Lower lobe of right lung (tissue), 2 donors: ENCODE measurements around the gene LBP. TPM values are rescaled to one million over a fixed set of nuclear protein-coding genes. Genes with fewer than 3 reads are reported as not detected.

Experiments
- ATAC-seq, 2 donors: fragments of 200-7000 bp; cut with Tn5 transposase; one replicate each; pipeline ENCODE4 v1.9.1; 2020 to 2022; ENCODE audit warnings: mild to moderate bottlenecking in 2 of 2, moderate library complexity in 2 of 2
- DNase-seq: peaks from one replicate; pipeline ENCODE4 v3.0.0-alpha.2; 2020
- H3K27ac ChIP-seq: fragments of 200-600 bp; one replicate; pipeline ENCODE4 v1.8.0; 2022
- H3K27me3 ChIP-seq: fragments of 200-600 bp; one replicate; pipeline ENCODE4 v1.8.0; 2022; ENCODE audit warnings: low read depth
- H3K36me3 ChIP-seq: fragments of 200-600 bp; one replicate; pipeline ENCODE4 v1.8.0; 2022; ENCODE audit warnings: mild to moderate bottlenecking
- H3K4me1 ChIP-seq: fragments of 200-600 bp; one replicate; pipeline ENCODE4 v1.8.0; 2022
- H3K4me3 ChIP-seq: fragments of 200-600 bp; one replicate; pipeline ENCODE4 v1.8.0; 2022; ENCODE audit warnings: mild to moderate bottlenecking
- H3K9me3 ChIP-seq: fragments of 200-600 bp; one replicate; pipeline ENCODE4 v1.8.0; 2022
- intact Hi-C: fragments of 100-400 bp; cut with DNase I; formaldehyde crosslinking; loops from one replicate; pipeline ENCODE4 v1.11.0; 2022
- total RNA-seq: library from RNA; stranded (reverse); fragmentation: NEBNext Ultra II Directional; extraction: Animal tissue kit (Norgen Biotek cat#: 25700); gene quantifications from one replicate; pipeline ENCODE4 v1.2.1, GENCODE V29; 2021
- TF ChIP-seq, protein P1 (sequence below): fragments of 200-600 bp; IDR thresholded peaks from one replicate; pipeline ENCODE4 v1.8.0; 2022; ENCODE audit warnings: antibody characterized with exemption, mild to moderate bottlenecking
- donor health status: DM: no; HTN: yes; CAD: no; lungs with severe emphysema.

LBP gene
- total RNA-seq, 1 donor from 2014 or later, result not detected

DNA sequence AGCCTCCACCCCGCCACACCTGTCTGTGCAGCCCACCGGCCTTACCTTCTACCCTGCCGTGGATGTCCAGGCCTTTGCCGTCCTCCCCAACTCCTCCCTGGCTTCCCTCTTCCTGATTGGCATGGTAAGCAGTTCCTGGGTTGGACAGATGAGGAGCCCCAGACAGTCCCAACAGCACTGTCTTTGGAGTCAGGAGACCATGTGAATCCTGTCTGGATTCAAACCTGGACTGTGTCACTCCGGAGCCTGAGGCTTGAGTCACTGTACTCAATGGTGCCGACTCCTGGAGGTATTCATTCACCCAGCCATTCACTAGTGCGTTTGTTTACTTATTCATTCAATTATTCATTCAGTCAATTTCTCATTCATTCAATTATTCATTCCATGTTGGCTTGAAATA is 20.0 kb upstream of the LBP start:
- intact Hi-C loops, result no loop called here
- TF ChIP-seq, protein P1, sequence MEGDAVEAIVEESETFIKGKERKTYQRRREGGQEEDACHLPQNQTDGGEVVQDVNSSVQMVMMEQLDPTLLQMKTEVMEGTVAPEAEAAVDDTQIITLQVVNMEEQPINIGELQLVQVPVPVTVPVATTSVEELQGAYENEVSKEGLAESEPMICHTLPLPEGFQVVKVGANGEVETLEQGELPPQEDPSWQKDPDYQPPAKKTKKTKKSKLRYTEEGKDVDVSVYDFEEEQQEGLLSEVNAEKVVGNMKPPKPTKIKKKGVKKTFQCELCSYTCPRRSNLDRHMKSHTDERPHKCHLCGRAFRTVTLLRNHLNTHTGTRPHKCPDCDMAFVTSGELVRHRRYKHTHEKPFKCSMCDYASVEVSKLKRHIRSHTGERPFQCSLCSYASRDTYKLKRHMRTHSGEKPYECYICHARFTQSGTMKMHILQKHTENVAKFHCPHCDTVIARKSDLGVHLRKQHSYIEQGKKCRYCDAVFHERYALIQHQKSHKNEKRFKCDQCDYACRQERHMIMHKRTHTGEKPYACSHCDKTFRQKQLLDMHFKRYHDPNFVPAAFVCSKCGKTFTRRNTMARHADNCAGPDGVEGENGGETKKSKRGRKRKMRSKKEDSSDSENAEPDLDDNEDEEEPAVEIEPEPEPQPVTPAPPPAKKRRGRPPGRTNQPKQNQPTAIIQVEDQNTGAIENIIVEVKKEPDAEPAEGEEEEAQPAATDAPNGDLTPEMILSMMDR, result no peak
- ATAC-seq, result no peak

DNA sequence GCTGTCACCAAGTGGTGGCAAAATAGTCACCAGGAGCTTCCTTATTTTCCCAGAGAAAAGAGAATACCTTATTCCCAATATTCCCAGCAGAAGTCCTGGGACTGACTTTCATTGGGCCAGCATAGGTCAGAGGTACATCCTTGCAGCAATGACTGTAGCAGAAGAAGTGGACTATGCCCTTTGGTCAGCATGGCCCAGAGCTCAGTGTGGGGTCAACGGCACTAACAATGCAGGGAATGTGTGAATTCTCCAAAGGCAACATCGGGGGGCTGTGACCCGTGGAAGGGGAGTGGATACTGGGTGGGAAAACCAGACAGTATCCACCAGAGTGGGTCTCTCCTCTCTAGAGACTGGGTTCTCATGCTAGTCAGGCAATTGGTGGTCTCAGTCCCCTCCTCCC is 15.6 kb upstream of the LBP start:
- TF ChIP-seq, protein P1, result no peak
- intact Hi-C loops, result no loop called here
- H3K4me3 ChIP-seq, result no peak overlapping the region
- no peak for ATAC-seq
- no peaks in the 10 kb centered on the region for H3K9me3 ChIP-seq
- peaks cover 21% of the 10 kb centered on the region for H3K27me3 ChIP-seq
- H3K4me1 ChIP-seq, result no peaks in the 10 kb centered on the region
- no peak for DNase-seq
- H3K27ac ChIP-seq, result no peak overlapping the region
- no peaks in the 10 kb centered on the region for H3K36me3 ChIP-seq

More for the DNA sequence above, 20.0 kb upstream of the LBP start:
- DNase-seq, result no peak
- no peaks in the 10 kb centered on the region for H3K36me3 ChIP-seq
- peaks cover 16% of the 10 kb centered on the region for H3K27me3 ChIP-seq
- H3K4me3 ChIP-seq, result no peak overlapping the region
- H3K27ac ChIP-seq, result no peak overlapping the region
- no peaks in the 10 kb centered on the region for H3K9me3 ChIP-seq
- no peaks in the 10 kb centered on the region for H3K4me1 ChIP-seq

DNA sequence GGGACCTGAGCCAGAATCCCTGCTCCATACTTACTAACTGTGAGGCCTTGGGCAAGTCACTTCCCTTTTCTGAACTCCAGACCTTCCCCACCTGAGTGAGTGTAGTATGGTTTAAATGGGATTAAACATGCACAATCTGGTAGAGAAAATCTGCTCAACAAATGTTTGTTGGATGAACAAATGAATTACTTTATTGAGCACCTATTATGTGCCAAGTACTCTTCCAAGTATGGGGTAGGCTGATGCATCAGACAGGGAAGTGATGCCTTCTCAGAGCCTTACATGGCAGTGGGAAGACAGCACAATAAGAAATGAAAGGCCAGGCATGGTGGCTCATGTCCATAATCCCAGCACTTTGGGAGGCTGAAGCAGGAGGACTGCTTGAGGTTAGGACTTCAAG is 15.0 kb upstream of the LBP start:
- intact Hi-C loops, result no loop called here
- Histone ChIP-seq H3K27me3 (peaks cover 23% of the 10 kb centered on the region), H3K27ac (no peak overlapping the region), H3K9me3 (no peaks in the 10 kb centered on the region), H3K36me3 (no peaks in the 10 kb centered on the region), H3K4me3 (no peak overlapping the region), H3K4me1 (no peaks in the 10 kb centered on the region)
- ATAC-seq (no peak), DNase-seq (no peak)
- TF ChIP-seq, protein P1, result no peak

DNA sequence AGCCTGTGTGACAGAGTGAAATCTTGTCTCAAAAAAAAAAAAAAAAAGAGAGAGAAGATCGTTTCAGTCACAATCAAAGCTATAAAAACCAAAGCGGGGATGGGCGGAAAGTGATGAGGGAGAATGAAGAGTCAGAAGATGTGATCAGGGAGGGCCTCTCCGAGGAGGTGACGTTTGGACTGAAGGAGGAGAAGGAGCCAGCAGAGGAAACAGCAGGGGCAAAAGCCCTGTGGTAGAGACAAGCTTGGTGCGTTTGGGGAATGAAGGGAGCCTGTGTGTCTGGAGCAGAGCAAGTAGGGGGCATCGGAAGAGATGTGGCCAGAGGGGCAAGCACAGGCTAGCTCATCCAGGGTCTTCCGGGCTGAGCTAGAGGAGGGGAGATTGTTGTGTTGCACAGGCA is 14.5 kb upstream of the LBP start:
- Histone ChIP-seq H3K4me1 (no peaks in the 10 kb centered on the region), H3K4me3 (no peak overlapping the region), H3K27ac (no peak overlapping the region), H3K36me3 (no peaks in the 10 kb centered on the region), H3K27me3 (peaks cover 27% of the 10 kb centered on the region), H3K9me3 (no peaks in the 10 kb centered on the region)
- intact Hi-C loops, result no loop called here
- ATAC-seq (no peak), DNase-seq (no peak)
- TF ChIP-seq, protein P1, result no peak

DNA sequence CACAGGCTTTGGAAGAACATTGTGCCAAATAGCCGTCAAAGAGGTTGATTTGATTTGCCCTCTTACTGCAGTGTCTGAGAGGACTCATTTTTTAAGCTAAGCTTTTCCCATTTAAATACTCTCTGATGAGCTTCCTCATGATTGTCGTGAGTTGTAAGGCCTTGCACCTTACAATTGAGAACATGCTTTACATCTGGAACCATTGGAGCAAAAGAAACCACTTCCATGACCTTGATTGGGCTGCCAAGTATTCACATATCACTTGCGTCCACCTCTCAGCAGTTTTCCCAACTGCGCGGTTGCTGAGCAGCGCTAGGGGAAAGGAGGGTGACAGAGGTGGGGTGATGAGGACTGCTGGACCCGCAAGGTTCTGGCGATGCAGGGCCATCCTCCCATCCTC is 12.3 kb upstream of the LBP start:
- TF ChIP-seq, protein P1, result no peak
- DNase-seq, result no peak
- peaks cover 4% of the 10 kb centered on the region for H3K9me3 ChIP-seq
- no peaks in the 10 kb centered on the region for H3K4me1 ChIP-seq
- ATAC-seq, result no peak
- H3K4me3 ChIP-seq, result no peak overlapping the region
- H3K36me3 ChIP-seq, result no peaks in the 10 kb centered on the region
- H3K27me3 ChIP-seq, result peaks cover 22% of the 10 kb centered on the region
- H3K27ac ChIP-seq, result no peak overlapping the region
- intact Hi-C loops, result no loop called here

DNA sequence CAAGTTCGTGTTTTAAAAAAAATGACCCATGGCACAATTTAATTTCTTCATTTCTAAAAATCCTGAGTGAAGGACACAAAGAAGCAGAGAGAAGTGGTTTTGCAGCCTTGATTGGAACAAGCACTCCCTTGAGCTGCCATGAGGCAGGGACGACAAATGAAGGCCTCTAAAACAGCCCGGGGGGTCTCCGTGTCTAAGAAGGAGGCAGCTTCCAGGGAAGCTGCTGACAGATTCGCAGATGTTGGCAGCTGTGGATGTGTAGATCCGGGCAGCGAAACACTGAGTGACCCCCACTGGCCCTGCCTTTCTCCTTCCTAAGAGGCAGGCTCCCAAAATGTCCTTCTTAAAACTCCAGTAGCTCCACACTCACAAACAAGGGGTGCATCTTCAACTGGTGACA is 9.6 kb upstream of the LBP start:
- DNase-seq, result no peak
- no peak for ATAC-seq
- intact Hi-C loops, result no loop called here

More for the DNA sequence above, 9.6 kb upstream of the LBP start:
- TF ChIP-seq, protein P1, result no peak
- Histone ChIP-seq H3K9me3 (peaks cover 4% of the 10 kb centered on the region), H3K27me3 (peaks cover 18% of the 10 kb centered on the region), H3K27ac (no peak overlapping the region), H3K4me1 (no peaks in the 10 kb centered on the region), H3K4me3 (no peak overlapping the region), H3K36me3 (no peaks in the 10 kb centered on the region)
